ENCODE results near the gene COLEC11. TPM values are rescaled to one million over a fixed set of nuclear protein-coding genes. Genes with fewer than 3 reads are reported as not detected.

COLEC11 gene
- total RNA-seq, 2 experiments from 2014 or later = 0.47 TPM; not detected in 1

DNA sequence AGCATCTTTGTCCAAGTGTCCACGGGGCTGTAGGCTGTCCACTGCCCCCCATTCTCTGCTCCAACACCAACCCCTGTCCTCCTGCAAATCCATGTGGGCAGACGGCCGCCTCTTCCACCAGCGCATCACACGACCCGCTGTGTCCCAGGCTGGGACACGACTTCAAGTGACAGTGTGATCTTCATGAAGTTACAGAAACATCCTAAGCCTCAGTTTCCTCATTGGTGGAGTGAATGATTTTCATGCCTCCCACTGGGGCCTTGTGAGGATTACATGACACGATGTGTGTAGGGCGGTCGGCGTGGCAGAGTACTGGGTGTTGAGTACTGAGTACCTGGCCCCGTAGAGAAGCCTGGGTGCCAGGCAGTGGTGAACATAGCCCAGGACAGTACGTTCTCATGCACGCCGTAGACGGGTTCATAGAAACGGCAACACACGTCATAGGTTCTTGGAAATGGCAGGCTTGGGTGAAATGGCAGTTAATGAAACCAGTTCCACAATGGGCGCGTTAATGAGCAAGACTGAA, 53.8 kb downstream of the COLEC11 start:
- TF ChIP-seq, protein P1, sequence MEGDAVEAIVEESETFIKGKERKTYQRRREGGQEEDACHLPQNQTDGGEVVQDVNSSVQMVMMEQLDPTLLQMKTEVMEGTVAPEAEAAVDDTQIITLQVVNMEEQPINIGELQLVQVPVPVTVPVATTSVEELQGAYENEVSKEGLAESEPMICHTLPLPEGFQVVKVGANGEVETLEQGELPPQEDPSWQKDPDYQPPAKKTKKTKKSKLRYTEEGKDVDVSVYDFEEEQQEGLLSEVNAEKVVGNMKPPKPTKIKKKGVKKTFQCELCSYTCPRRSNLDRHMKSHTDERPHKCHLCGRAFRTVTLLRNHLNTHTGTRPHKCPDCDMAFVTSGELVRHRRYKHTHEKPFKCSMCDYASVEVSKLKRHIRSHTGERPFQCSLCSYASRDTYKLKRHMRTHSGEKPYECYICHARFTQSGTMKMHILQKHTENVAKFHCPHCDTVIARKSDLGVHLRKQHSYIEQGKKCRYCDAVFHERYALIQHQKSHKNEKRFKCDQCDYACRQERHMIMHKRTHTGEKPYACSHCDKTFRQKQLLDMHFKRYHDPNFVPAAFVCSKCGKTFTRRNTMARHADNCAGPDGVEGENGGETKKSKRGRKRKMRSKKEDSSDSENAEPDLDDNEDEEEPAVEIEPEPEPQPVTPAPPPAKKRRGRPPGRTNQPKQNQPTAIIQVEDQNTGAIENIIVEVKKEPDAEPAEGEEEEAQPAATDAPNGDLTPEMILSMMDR (IDR thresholded peaks at IDR 0.05) = no peak
- no peaks in the 10 kb centered on the region for H3K36me3 ChIP-seq (ENCODE audit: insufficient read depth, low read length)
- no peak overlapping the region for H3K27ac ChIP-seq (ENCODE audit: low read depth in 1 of 2, low read length in 2 of 2)
- Mint-ChIP-seq H3K4me3 (no peak overlapping the region), H3K27me3 (no peaks in the 10 kb centered on the region), H3K4me1 (ENCODE audit: low read depth) (peaks cover 14% of the 10 kb centered on the region), H3K9me3 (no peaks in the 10 kb centered on the region), H3K36me3 (ENCODE audit: low read depth) (no peaks in the 10 kb centered on the region), H3K27ac (no peak overlapping the region)
- ChIA-PET POLR2A (no interaction called here), CTCF (no interaction called here)
- peaks cover 21% of the 10 kb centered on the region for H3K4me1 ChIP-seq (ENCODE audit: insufficient read depth, low read length)
- no peak for ATAC-seq (ENCODE audit: poor library complexity)
- H3K9me3 ChIP-seq (ENCODE audit: control insufficient read depth in 1 of 2, insufficient read depth in 1 of 2, low read length in 2 of 2) = no peaks in the 10 kb centered on the region
- no peak overlapping the region for H3K4me3 ChIP-seq (ENCODE audit: low read length)
- no peak for DNase-seq
- intact Hi-C loops (cut with DNase I, micrococcal nuclease) = no loop called here
- H3K27me3 ChIP-seq (ENCODE audit: control insufficient read depth in 1 of 2, insufficient read depth in 2 of 2, low read length in 2 of 2) = peaks cover 0 to 2% of the 10 kb centered on the region in 2 experiments

DNA sequence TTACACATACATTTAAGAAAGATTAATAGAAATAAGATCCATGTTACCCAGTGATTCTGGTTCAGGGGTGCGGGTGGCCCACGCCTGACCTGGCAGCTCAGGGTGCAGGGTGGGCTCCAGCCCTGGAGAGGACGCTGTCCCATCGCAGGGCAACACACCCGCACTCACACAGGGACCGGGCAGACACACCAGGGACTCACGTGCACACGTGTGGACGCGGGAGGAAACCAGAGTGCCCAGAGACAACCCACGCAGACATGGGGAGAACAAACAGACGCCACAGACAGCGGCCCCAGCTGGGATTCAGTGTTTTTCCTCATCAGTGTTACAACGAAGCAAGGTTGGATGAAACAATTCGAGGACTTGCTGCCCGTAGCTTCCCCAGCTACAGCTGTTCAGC, 54.7 kb downstream of the COLEC11 start:
- POLR2A ChIA-PET = no interaction called here
- Histone ChIP-seq H3K4me1 (ENCODE audit: insufficient read depth, low read length) (peaks cover 21% of the 10 kb centered on the region), H3K27ac (ENCODE audit: low read depth in 1 of 2, low read length in 2 of 2) (no peak overlapping the region), H3K9me3 (ENCODE audit: control insufficient read depth in 1 of 2, insufficient read depth in 1 of 2, low read length in 2 of 2) (no peaks in the 10 kb centered on the region), H3K27me3 (ENCODE audit: control insufficient read depth in 1 of 2, insufficient read depth in 2 of 2, low read length in 2 of 2) (peaks cover 0 to 2% of the 10 kb centered on the region in 2 experiments), H3K36me3 (ENCODE audit: insufficient read depth, low read length) (no peaks in the 10 kb centered on the region), H3K4me3 (ENCODE audit: low read length) (no peak overlapping the region)
- H3K27me3 Mint-ChIP-seq = no peaks in the 10 kb centered on the region
- H3K4me1 Mint-ChIP-seq (ENCODE audit: low read depth) = peaks cover 14% of the 10 kb centered on the region
- H3K27ac Mint-ChIP-seq = no peak overlapping the region
- intact Hi-C loops (cut with DNase I, micrococcal nuclease) = no loop called here
- peak overlapping the region; percentile 15 for H3K4me3 Mint-ChIP-seq
- DNase-seq (no peak), ATAC-seq (ENCODE audit: poor library complexity) (no peak)
- TF ChIP-seq, protein P1 (IDR thresholded peaks at IDR 0.05) = no peak
- no peaks in the 10 kb centered on the region for H3K9me3 Mint-ChIP-seq
- H3K36me3 Mint-ChIP-seq (ENCODE audit: low read depth) = no peaks in the 10 kb centered on the region
- CTCF ChIA-PET = no interaction called here

DNA sequence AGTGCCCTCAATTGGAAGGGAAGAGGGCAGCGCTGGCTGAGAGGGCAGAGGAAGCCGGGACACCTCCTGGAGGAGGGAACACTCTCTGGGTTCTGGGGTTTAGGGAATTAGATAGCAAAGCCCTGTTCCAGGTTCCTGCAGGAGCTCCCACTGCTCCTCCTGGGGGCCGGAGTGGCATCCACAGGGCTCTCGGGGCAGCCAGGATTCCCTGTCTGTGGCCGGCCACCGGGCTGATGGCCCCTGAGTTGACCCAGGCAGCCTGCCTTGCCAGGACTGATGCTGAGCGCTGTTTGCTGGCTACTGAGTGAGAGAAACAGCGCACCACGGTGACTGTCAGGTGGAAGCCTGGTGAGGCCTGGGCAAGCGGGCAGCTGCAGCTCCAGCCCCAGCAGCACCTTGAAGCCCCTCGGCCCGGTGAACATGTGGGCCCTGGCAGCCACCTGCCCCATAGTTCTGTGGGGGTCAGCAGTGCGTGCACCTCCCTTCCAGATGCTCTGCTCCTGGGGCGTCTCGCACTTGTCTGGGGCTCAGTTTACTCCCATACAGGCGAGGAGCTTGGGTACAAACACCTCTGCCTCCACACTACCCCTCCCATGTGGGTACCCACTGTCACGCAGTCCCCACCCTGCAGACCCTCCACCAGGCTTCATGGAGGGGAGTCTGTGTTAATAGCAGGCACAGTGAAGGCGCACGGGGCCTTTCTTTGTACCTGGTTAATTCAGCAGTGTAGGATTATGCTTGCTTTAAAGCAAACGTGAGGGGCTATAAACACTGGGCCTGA, 55.4 kb downstream of the COLEC11 start:
- Mint-ChIP-seq H3K27ac (peak overlapping the region; percentile 65), H3K4me1 (ENCODE audit: low read depth) (peaks cover 14% of the 10 kb centered on the region), H3K27me3 (no peaks in the 10 kb centered on the region), H3K4me3 (peak overlapping the region; percentile 83), H3K9me3 (no peaks in the 10 kb centered on the region), H3K36me3 (ENCODE audit: low read depth) (no peaks in the 10 kb centered on the region)
- Histone ChIP-seq H3K36me3 (ENCODE audit: insufficient read depth, low read length) (no peaks in the 10 kb centered on the region), H3K9me3 (ENCODE audit: control insufficient read depth in 1 of 2, insufficient read depth in 1 of 2, low read length in 2 of 2) (no peaks in the 10 kb centered on the region), H3K4me1 (ENCODE audit: insufficient read depth, low read length) (peaks cover 21% of the 10 kb centered on the region), H3K4me3 (ENCODE audit: low read length) (no peak overlapping the region), H3K27me3 (ENCODE audit: control insufficient read depth in 1 of 2, insufficient read depth in 2 of 2, low read length in 2 of 2) (peaks cover 0 to 2% of the 10 kb centered on the region in 2 experiments), H3K27ac (ENCODE audit: low read depth in 1 of 2, low read length in 2 of 2) (no peak overlapping the region)
- DNase-seq (no peak), ATAC-seq (ENCODE audit: poor library complexity) (no peak)
- intact Hi-C loops (cut with DNase I, micrococcal nuclease) = loop anchor here (1.0 to 10.0 kb wide), 7 partner anchors 73 to 1530 kb away; partner anchors contain the start of genes RPS7 (in 2 of the 2) and RNASEH1 (in 1 of the 2)
- ChIA-PET CTCF (interaction anchor here (0.5 to 1.2 kb wide), 2 partner anchors 55 to 169 kb away, joined by 3 read pairs; no protein-coding TSS in a partner anchor), POLR2A (interaction anchor here (2.2 kb wide), 2 partner anchors 75 to 92 kb away, joined by 11 to 14 read pairs; partner anchors contain the start of genes RNASEH1 and RPS7)
- TF ChIP-seq, protein P1 (IDR thresholded peaks at IDR 0.05) = no peak
